ENCODE results near the gene AGMO.
"Not testable (repeated sequence)": the region's sequence is repeated elsewhere in the genome, so short reads cannot be mapped to it uniquely, and the experiment has no call there.

The AGMO gene

GRCh38 chr7:15309872-15310271 is 251.9 kb downstream of the AGMO start:
- TF ChIP-seq CTCF (IDR thresholded peaks at IDR 0.05): no peak
- no peak overlapping the region for H3K27ac ChIP-seq
- no peaks in the 10 kb centered on the region for H3K9me3 ChIP-seq
- H3K4me3 ChIP-seq (ENCODE audit: low read depth in 1 of 2, low read length in 1 of 2): no peak overlapping the region
- H3K4me1 ChIP-seq (ENCODE audit: control insufficient read depth in 1 of 2, insufficient read depth in 1 of 2, low read depth in 1 of 2, low read length in 1 of 2): no peaks in the 10 kb centered on the region
- H3K36me3 ChIP-seq: peaks cover 17% of the 10 kb centered on the region
- H3K27me3 ChIP-seq: no peaks in the 10 kb centered on the region

DNA sequence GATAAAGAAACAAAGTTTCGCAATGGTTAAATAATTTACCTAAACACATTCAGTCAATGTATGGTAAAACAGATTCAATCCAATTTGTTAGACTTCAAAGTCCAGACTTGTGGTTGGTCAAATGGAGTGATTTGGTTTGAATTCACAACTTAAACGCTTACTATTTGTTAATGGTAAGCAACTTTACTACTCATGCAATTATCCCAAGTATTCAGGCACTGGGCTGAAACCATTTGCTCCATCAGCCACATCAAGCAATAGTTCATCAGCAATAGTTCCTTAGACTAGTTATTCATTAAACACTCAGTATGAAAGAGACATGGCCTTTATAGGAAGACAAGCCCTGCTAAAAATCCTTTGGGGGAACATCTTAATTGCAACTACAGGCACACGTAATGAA is 253.0 kb downstream of the AGMO start:
- no peak for TF ChIP-seq CTCF (IDR thresholded peaks at IDR 0.05)
- Histone ChIP-seq H3K4me1 (ENCODE audit: control insufficient read depth in 1 of 2, insufficient read depth in 1 of 2, low read depth in 1 of 2, low read length in 1 of 2) (no peaks in the 10 kb centered on the region), H3K27me3 (no peaks in the 10 kb centered on the region), H3K27ac (no peak overlapping the region), H3K36me3 (peaks cover 13% of the 10 kb centered on the region), H3K9me3 (no peaks in the 10 kb centered on the region), H3K4me3 (ENCODE audit: low read depth in 1 of 2, low read length in 1 of 2) (no peak overlapping the region)

DNA sequence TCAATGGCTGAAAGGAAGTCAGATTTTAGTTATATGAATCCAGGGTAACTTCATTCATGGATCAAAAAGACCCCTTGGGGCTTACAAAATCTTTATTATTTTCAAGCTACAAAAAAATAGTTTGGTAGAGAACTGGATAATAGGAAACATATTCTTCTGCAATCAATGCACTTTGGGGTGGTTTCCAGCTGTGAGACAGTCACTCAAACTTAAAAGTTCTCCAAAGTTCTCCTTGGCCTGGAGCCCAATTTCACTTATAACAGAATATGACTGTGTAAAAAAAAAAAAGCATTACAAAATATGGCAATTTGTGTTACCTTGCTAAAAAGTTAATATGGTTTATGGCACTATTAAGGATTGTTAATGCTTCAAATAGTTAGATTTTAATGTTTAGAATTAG is 255.5 kb downstream of the AGMO start:
- Histone ChIP-seq H3K4me3 (ENCODE audit: low read depth in 1 of 2, low read length in 1 of 2) (no peak overlapping the region), H3K9me3 (no peaks in the 10 kb centered on the region), H3K4me1 (ENCODE audit: control insufficient read depth in 1 of 2, insufficient read depth in 1 of 2, low read depth in 1 of 2, low read length in 1 of 2) (no peaks in the 10 kb centered on the region), H3K36me3 (no peaks in the 10 kb centered on the region), H3K27me3 (no peaks in the 10 kb centered on the region), H3K27ac (no peak overlapping the region)
- TF ChIP-seq CTCF (IDR thresholded peaks at IDR 0.05): no peak

DNA sequence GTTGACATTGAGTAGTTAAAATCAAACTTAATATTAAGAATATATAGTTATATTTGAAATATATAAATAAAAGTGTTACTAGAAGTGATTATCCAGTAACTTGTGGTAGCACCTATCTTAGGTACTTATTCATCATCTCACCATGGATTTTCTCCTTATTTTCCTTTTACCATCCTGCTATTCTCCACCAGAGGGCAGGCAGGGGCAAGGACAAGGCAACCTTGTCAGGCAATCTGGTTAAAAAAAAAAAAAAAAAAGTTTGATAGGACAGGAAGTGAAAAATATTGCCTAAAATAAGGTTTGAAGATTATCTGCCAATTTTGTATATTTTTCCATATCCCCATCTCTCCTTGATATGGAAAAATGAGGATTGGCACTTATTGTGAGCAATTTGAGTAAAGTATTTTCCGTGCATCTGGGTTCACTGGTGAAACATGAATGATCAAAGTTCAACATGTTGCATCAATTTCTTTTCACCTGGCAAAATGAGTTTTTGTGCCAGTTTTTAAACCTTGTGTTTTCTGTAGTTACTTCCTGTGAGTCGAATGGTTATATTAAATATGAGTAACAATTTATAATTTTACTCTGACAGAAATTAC is 256.7 kb downstream of the AGMO start:
- H3K27me3 ChIP-seq: no peaks in the 10 kb centered on the region
- H3K4me3 ChIP-seq (ENCODE audit: low read depth in 1 of 2, low read length in 1 of 2): no peak overlapping the region
- no peak overlapping the region for H3K27ac ChIP-seq
- H3K4me1 ChIP-seq (ENCODE audit: control insufficient read depth in 1 of 2, insufficient read depth in 1 of 2, low read depth in 1 of 2, low read length in 1 of 2): no peaks in the 10 kb centered on the region
- H3K36me3 ChIP-seq: no peaks in the 10 kb centered on the region
- no peak for TF ChIP-seq CTCF (IDR thresholded peaks at IDR 0.05)
- no peaks in the 10 kb centered on the region for H3K9me3 ChIP-seq

GRCh38 chr7:15303357-15303756 is 258.5 kb downstream of the AGMO start:
- no peaks in the 10 kb centered on the region for H3K4me1 ChIP-seq (ENCODE audit: control insufficient read depth in 1 of 2, insufficient read depth in 1 of 2, low read depth in 1 of 2, low read length in 1 of 2)
- TF ChIP-seq CTCF (IDR thresholded peaks at IDR 0.05): no peak
- no peak overlapping the region for H3K27ac ChIP-seq
- no peak overlapping the region for H3K4me3 ChIP-seq (ENCODE audit: low read depth in 1 of 2, low read length in 1 of 2)
- no peaks in the 10 kb centered on the region for H3K27me3 ChIP-seq
- no peaks in the 10 kb centered on the region for H3K36me3 ChIP-seq
- H3K9me3 ChIP-seq: no peaks in the 10 kb centered on the region

DNA sequence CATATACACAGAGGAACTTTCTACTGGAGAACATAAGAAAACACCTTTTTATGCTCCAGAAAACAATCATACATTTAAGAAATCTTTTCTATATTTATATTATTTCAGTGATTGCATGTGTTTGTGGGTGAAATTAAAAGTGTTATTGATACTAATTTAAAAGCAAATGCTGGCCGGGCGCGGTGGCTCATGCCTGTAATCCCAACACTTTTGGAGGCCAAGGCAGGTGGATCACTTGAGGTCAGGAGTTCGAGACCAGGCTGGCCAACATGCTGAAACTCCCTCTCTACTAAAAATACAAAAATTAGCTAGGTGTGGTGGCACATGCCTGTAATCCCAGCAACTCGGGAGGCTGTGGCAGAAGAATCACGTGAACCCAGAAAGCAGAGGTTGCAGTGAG is 260.8 kb downstream of the AGMO start:
- H3K36me3 ChIP-seq; H3K27me3 ChIP-seq; H3K4me3 ChIP-seq (ENCODE audit: low read depth in 1 of 2, low read length in 1 of 2); H3K4me1 ChIP-seq (ENCODE audit: control insufficient read depth in 1 of 2, insufficient read depth in 1 of 2, low read depth in 1 of 2, low read length in 1 of 2); H3K27ac ChIP-seq; H3K9me3 ChIP-seq: not testable (repeated sequence)

All from neutrophil (primary cell).